Fibroblast of lung (primary cell): Measurements from ENCODE around the gene ROR2.

Source experiments
- EZH2 ChIP-seq: IDR thresholded peaks from 2 replicates; pipeline ENCODE4 v1.5.1; 2012; ENCODE audit warnings: low read length, control low read depth, mild to moderate bottlenecking; ENCODE audit errors: missing control alignments
- TF ChIP-seq, protein P1 (sequence below), 2 donors: IDR thresholded peaks in 1 of 2; conservative IDR thresholded peaks in 1 of 2; 1 replicate in 1 of 2; 2 replicates in 1 of 2; pipeline ENCODE4 v1.5.1; 2011 to 2012; ENCODE audit warnings: low read length in 2 of 2, control low read depth in 1 of 2, inconsistent platforms in 1 of 2, low read depth in 1 of 2, mild to moderate bottlenecking in 1 of 2

DNA sequence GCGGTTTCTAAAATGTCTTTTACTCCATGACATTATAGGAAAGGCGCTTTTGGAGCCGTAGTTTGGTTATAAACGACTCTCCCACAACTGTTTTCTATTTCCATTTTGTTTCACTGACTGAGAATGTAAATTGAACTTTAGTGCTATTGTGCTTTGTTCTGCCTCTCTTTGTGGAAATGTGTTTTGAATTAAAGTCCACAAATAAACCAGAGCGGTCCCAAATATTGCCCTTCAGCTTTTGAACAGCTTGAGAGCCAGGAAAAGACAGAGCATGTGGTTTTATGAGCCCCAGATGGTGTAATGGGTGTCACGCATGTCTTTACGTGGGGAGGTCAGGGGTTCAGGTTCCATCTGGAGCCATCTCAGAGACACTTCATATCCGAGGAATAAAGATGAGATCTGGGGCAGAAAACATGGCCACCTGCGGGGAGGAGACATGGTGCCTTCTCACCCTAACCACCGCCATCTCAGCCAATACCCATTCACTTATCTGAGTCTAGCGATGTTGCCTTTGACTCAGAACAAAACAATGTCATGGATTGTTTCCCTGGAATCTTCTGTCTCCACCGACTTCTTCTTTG is 42.5 kb upstream of the ROR2 start:
- TF ChIP-seq, protein P1, sequence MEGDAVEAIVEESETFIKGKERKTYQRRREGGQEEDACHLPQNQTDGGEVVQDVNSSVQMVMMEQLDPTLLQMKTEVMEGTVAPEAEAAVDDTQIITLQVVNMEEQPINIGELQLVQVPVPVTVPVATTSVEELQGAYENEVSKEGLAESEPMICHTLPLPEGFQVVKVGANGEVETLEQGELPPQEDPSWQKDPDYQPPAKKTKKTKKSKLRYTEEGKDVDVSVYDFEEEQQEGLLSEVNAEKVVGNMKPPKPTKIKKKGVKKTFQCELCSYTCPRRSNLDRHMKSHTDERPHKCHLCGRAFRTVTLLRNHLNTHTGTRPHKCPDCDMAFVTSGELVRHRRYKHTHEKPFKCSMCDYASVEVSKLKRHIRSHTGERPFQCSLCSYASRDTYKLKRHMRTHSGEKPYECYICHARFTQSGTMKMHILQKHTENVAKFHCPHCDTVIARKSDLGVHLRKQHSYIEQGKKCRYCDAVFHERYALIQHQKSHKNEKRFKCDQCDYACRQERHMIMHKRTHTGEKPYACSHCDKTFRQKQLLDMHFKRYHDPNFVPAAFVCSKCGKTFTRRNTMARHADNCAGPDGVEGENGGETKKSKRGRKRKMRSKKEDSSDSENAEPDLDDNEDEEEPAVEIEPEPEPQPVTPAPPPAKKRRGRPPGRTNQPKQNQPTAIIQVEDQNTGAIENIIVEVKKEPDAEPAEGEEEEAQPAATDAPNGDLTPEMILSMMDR (conservative IDR thresholded peaks at IDR 0.05 in 1 of 2, IDR thresholded peaks at IDR 0.05 in 1 of 2; ENCODE audit: low read depth in 1 of 2, low read length in 2 of 2) = no peak
- no peak for TF ChIP-seq EZH2
